Frontal cortex (tissue), 4 donors: Measurements from ENCODE around the gene MED9. TPM values are rescaled to one million over a fixed set of nuclear protein-coding genes. Genes with fewer than 3 reads are reported as not detected.

Source experiments
- DNase-seq, 2 donors: peaks; one replicate each; pipeline ENCODE4 v3.0.0; 2012; ENCODE audit warnings: low spot score in 2 of 2
- FAIRE-seq: peaks from 2 replicates; lab custom pipeline; 2012; peaks lifted over from hg19 to GRCh38; lab: Jason Lieb, UNC
- total RNA-seq: library from RNA; depleted of rRNA; stranded (reverse); fragments of >200 nt; gene quantifications from one replicate; pipeline ENCODE4 v1.2.3, GENCODE V29; 2014
- donor health status: control.
- donor health status: control.
- donor health status: control.

Gene MED9
- total RNA-seq, 1 donor from 2014 or later, result 12.6 TPM

- FAIRE-seq (no peak), DNase-seq (no peak)
These were observed 50.7 kb downstream of the MED9 start for GRCh38 chr17:17527534-17527933.

GRCh38 chr17:17527956-17528500, 51.2 kb downstream of the MED9 start:
- DNase-seq (no peak), FAIRE-seq (no peak)

GRCh38 chr17:17528696-17529652, 52.2 kb downstream of the MED9 start:
- DNase-seq (no peak), FAIRE-seq (no peak)

GRCh38 chr17:17531156-17531555, 54.4 kb downstream of the MED9 start:
- FAIRE-seq, result no peak

GRCh38 chr17:17532991-17533390, 56.2 kb downstream of the MED9 start:
- no peak for DNase-seq
- no peak for FAIRE-seq

More at GRCh38 chr17:17531156-17531555, 54.4 kb downstream of the MED9 start:
- no peak for DNase-seq

GRCh38 chr17:17533901-17534441, 57.2 kb downstream of the MED9 start:
- FAIRE-seq (no peak), DNase-seq (no peak)

GRCh38 chr17:17535957-17536356, 59.2 kb downstream of the MED9 start:
- DNase-seq (peak; percentile 45 to 81), FAIRE-seq (no peak)

GRCh38 chr17:17536702-17537101, 59.9 kb downstream of the MED9 start:
- FAIRE-seq (no peak), DNase-seq (no peak)

- no peak for FAIRE-seq
These were observed 60.7 kb downstream of the MED9 start for GRCh38 chr17:17537311-17538099.

GRCh38 chr17:17538417-17539391, 61.9 kb downstream of the MED9 start:
- DNase-seq, result no peak
- FAIRE-seq, result no peak

More at GRCh38 chr17:17537311-17538099, 60.7 kb downstream of the MED9 start:
- DNase-seq, result no peak

GRCh38 chr17:17539591-17539990, 62.8 kb downstream of the MED9 start:
- FAIRE-seq, result no peak
- no peak for DNase-seq

- FAIRE-seq (no peak), DNase-seq (no peak)
These were observed 63.6 kb downstream of the MED9 start for GRCh38 chr17:17540278-17540906.

GRCh38 chr17:17540935-17541639, 64.3 kb downstream of the MED9 start:
- no peak for DNase-seq
- no peak for FAIRE-seq

GRCh38 chr17:17541640-17542001, 64.8 kb downstream of the MED9 start:
- DNase-seq, result no peak
- no peak for FAIRE-seq
